ENCODE measurements around the gene USP2. TPM values are rescaled to one million over a fixed set of nuclear protein-coding genes. Genes with fewer than 3 reads are reported as not detected.

USP2 gene
- total and polyA plus RNA-seq, 4 experiments from 2014 or later, result 0.17 to 0.22 (median 0.21) TPM; not detected in 1

GRCh38 chr11:119337581-119338317 lies 43.7 kb downstream of the USP2 start:
- peak overlapping the region in 2 of 8 donors; percentile 44 to 64 for H3K4me3 Mint-ChIP-seq
- H3K4me1 ChIP-seq (ENCODE audit: insufficient read depth, low read length), result peaks cover 32% of the 10 kb centered on the region
- H3K36me3 Mint-ChIP-seq, result peaks cover 7 to 8% of the 10 kb centered on the region in 2 donors
- no peaks in the 10 kb centered on the region for H3K9me3 Mint-ChIP-seq
- CTCF ChIA-PET (ENCODE audit: partially characterized antibody), result interaction anchor here (0.6 to 9.8 kb wide), 20 partner anchors 10 to 1194 kb away, joined by 3 to 146 read pairs (median 4); partner anchors contain the start of genes MCAM, USP2 and VPS11
- POLR2A ChIA-PET (ENCODE audit: partially characterized antibody), result interaction anchor here (1.0 to 1.8 kb wide), 6 partner anchors 11 to 229 kb away, joined by 3 to 10 read pairs (median 3); no protein-coding TSS in a partner anchor
- H3K27me3 ChIP-seq (ENCODE audit: insufficient read depth, low read length), result peaks cover 23% of the 10 kb centered on the region
- H3K27ac Mint-ChIP-seq, result peak overlapping the region in 2 of 7 donors; percentile 31 to 66
- no peaks in the 10 kb centered on the region for H3K9me3 ChIP-seq (ENCODE audit: control insufficient read depth in 1 of 2, low read length in 2 of 2)
- peaks cover 14 to 62% (median 42%) of the 10 kb centered on the region in 4 donors for H3K4me1 Mint-ChIP-seq
- no peak for DNase-seq
- peaks cover 23 to 26% of the 10 kb centered on the region in 2 donors for H3K27me3 Mint-ChIP-seq
- H3K36me3 ChIP-seq (ENCODE audit: insufficient read depth, low read length), result no peaks in the 10 kb centered on the region
- intact Hi-C loops (cut with micrococcal nuclease), result no loop called here
- no peak overlapping the region for H3K27ac ChIP-seq (ENCODE audit: low read depth, low read length)
- no peak overlapping the region for H3K4me3 ChIP-seq (ENCODE audit: low read length in 2 of 2)

GRCh38 chr11:119336744-119337469 lies 44.6 kb downstream of the USP2 start:
- POLR2A ChIA-PET (ENCODE audit: partially characterized antibody), result interaction anchor here (1.1 to 1.8 kb wide), 3 partner anchors 16 to 52 kb away, joined by 3 to 10 read pairs (median 4); no protein-coding TSS in a partner anchor
- intact Hi-C loops (cut with micrococcal nuclease), result no loop called here
- Histone ChIP-seq H3K36me3 (ENCODE audit: insufficient read depth, low read length) (no peaks in the 10 kb centered on the region), H3K27ac (ENCODE audit: low read depth, low read length) (no peak overlapping the region), H3K9me3 (ENCODE audit: control insufficient read depth in 1 of 2, low read length in 2 of 2) (no peaks in the 10 kb centered on the region), H3K27me3 (ENCODE audit: insufficient read depth, low read length) (peaks cover 19% of the 10 kb centered on the region), H3K4me1 (ENCODE audit: insufficient read depth, low read length) (peaks cover 32% of the 10 kb centered on the region), H3K4me3 (ENCODE audit: low read length in 2 of 2) (no peak overlapping the region)
- H3K36me3 Mint-ChIP-seq, result peaks cover 7 to 8% of the 10 kb centered on the region in 2 donors
- peaks cover 15 to 65% (median 43%) of the 10 kb centered on the region in 4 donors for H3K4me1 Mint-ChIP-seq
- no peak for DNase-seq
- H3K4me3 Mint-ChIP-seq, result peak overlapping the region in 6 of 8 donors; percentile 47 to 97 (median 76)
- CTCF ChIA-PET (ENCODE audit: partially characterized antibody), result interaction anchor here (0.6 to 9.8 kb wide), 12 partner anchors 11 to 269 kb away, joined by 3 to 146 read pairs (median 4); partner anchors contain the start of genes USP2 and VPS11
- H3K27ac Mint-ChIP-seq, result peak overlapping the region in 6 of 7 donors; percentile 42 to 92 (median 46)
- H3K27me3 Mint-ChIP-seq, result peaks cover 19 to 23% of the 10 kb centered on the region in 2 donors
- H3K9me3 Mint-ChIP-seq, result no peaks in the 10 kb centered on the region

- ChIA-PET POLR2A (ENCODE audit: partially characterized antibody) (interaction anchor here (0.6 kb wide), 1 partner anchor 15 kb away, joined by 3 read pairs; no protein-coding TSS in a partner anchor), CTCF (ENCODE audit: partially characterized antibody) (interaction anchor here (9.8 kb wide), 1 partner anchor 11 kb away, joined by 146 read pairs; no protein-coding TSS in a partner anchor)
- Histone ChIP-seq H3K27me3 (ENCODE audit: insufficient read depth, low read length) (peaks cover 13% of the 10 kb centered on the region), H3K4me3 (ENCODE audit: low read length in 2 of 2) (no peak overlapping the region), H3K27ac (ENCODE audit: low read depth, low read length) (no peak overlapping the region), H3K4me1 (ENCODE audit: insufficient read depth, low read length) (peaks cover 32% of the 10 kb centered on the region), H3K9me3 (ENCODE audit: control insufficient read depth in 1 of 2, low read length in 2 of 2) (no peaks in the 10 kb centered on the region), H3K36me3 (ENCODE audit: insufficient read depth, low read length) (no peaks in the 10 kb centered on the region)
- Mint-ChIP-seq H3K4me1 (peaks cover 13 to 60% (median 40%) of the 10 kb centered on the region in 4 donors), H3K4me3 (peak overlapping the region; percentile 69 to 99 (median 98)), H3K9me3 (no peaks in the 10 kb centered on the region), H3K36me3 (peaks cover 7 to 8% of the 10 kb centered on the region in 2 donors), H3K27me3 (peaks cover 12 to 14% of the 10 kb centered on the region in 2 donors), H3K27ac (peak overlapping the region; percentile 47 to 98 (median 92))
- no peak for DNase-seq
- intact Hi-C loops (cut with micrococcal nuclease), result no loop called here
Observed at GRCh38 chr11:119335655-119336543, 45.6 kb downstream of the USP2 start.

- peak overlapping the region; percentile 86 to 91 for H3K4me3 ChIP-seq (ENCODE audit: low read length in 2 of 2)
- H3K9me3 ChIP-seq (ENCODE audit: control insufficient read depth in 1 of 2, low read length in 2 of 2), result no peaks in the 10 kb centered on the region
- Mint-ChIP-seq H3K36me3 (peaks cover 7 to 8% of the 10 kb centered on the region in 2 donors), H3K4me3 (peak overlapping the region; percentile 97 to 99 (median 98)), H3K27me3 (peaks cover 10 to 12% of the 10 kb centered on the region in 2 donors), H3K27ac (peak overlapping the region; percentile 92 to 98 (median 98)), H3K4me1 (peaks cover 12 to 58% (median 38%) of the 10 kb centered on the region in 4 donors), H3K9me3 (no peaks in the 10 kb centered on the region)
- ChIA-PET POLR2A (ENCODE audit: partially characterized antibody) (interaction anchor here (1.6 to 1.7 kb wide), 2 partner anchors 233 to 240 kb away, joined by 6 to 7 read pairs; partner anchors contain the start of gene DPAGT1), CTCF (ENCODE audit: partially characterized antibody) (interaction anchor here (2.0 to 9.8 kb wide), 2 partner anchors 10 to 21 kb away, joined by 6 to 146 read pairs; no protein-coding TSS in a partner anchor)
- no peaks in the 10 kb centered on the region for H3K36me3 ChIP-seq (ENCODE audit: insufficient read depth, low read length)
- DNase-seq, result no peak
- H3K27me3 ChIP-seq (ENCODE audit: insufficient read depth, low read length), result peaks cover 10% of the 10 kb centered on the region
- intact Hi-C loops (cut with micrococcal nuclease), result no loop called here
- H3K4me1 ChIP-seq (ENCODE audit: insufficient read depth, low read length), result peaks cover 32% of the 10 kb centered on the region
- peak overlapping the region; percentile 70 for H3K27ac ChIP-seq (ENCODE audit: low read depth, low read length)
Observed at GRCh38 chr11:119335091-119335654, 46.3 kb downstream of the USP2 start.

GRCh38 chr11:119334174-119334930 lies 47.1 kb downstream of the USP2 start, which contains the start of gene RNF26:
RNF26 (plus strand) TSS chr11:119334527; CDS start chr11:119335123, 596 bp downstream.
- Mint-ChIP-seq H3K9me3 (no peaks in the 10 kb centered on the region), H3K4me3 (peak within 1 kb of the TSS; percentile 97 to 99 (median 98)), H3K27ac (peak within 1 kb of the TSS; percentile 92 to 98 (median 98)), H3K27me3 (peaks cover 10% of the 10 kb centered on the region in 2 donors), H3K4me1 (peaks cover 12 to 56% (median 36%) of the 10 kb centered on the region in 4 donors), H3K36me3 (peaks cover 7 to 8% of the 10 kb centered on the region in 2 donors)
- Histone ChIP-seq H3K27me3 (ENCODE audit: insufficient read depth, low read length) (peaks cover 5% of the 10 kb centered on the region), H3K9me3 (ENCODE audit: control insufficient read depth in 1 of 2, low read length in 2 of 2) (no peaks in the 10 kb centered on the region), H3K4me1 (ENCODE audit: insufficient read depth, low read length) (peaks cover 27% of the 10 kb centered on the region), H3K27ac (ENCODE audit: low read depth, low read length) (peak within 1 kb of the TSS; percentile 70), H3K4me3 (ENCODE audit: low read length in 2 of 2) (peak within 1 kb of the TSS; percentile 86 to 91), H3K36me3 (ENCODE audit: insufficient read depth, low read length) (no peaks in the 10 kb centered on the region)
- DNase-seq, result peak; percentile 93 to 96 (median 94)
- intact Hi-C loops (cut with micrococcal nuclease), result loop anchor here (1.0 kb wide), 1 partner anchor 13 kb away; no protein-coding TSS in a partner anchor
- CTCF ChIA-PET (ENCODE audit: partially characterized antibody), result interaction anchor here (0.8 to 9.8 kb wide), 3 partner anchors 9 to 22 kb away, joined by 3 to 146 read pairs (median 6); no protein-coding TSS in a partner anchor
- POLR2A ChIA-PET (ENCODE audit: partially characterized antibody), result interaction anchor here (1.3 to 1.7 kb wide), 4 partner anchors 11 to 239 kb away, joined by 5 to 8 read pairs (median 6); partner anchors contain the start of gene DPAGT1

Data from CD4-positive, alpha-beta memory T cell (primary cell).